Left lung (tissue), 10 donors: ENCODE data around the gene EXOSC5. TPM values are rescaled to one million over a fixed set of nuclear protein-coding genes. Genes with fewer than 3 reads are reported as not detected.
A peak's percentile ranks its signal among the peaks of the same experiment; 100 is the strongest.

Source experiments
- ATAC-seq: fragments of 200-7000 bp; cut with Tn5 transposase; one replicate; pipeline ENCODE4 v1.9.1; 2020; ENCODE audit warnings: moderate library complexity
- DNase-seq, 4 donors: peaks; one replicate each; pipeline ENCODE4 v3.0.0-alpha.2; 2013 to 2020
- H3K27ac ChIP-seq, 2 donors: fragments of 200-600 bp; sonication (generic) in 1 of 2; one replicate each; pipeline versions ENCODE4 v1.5.0 to v1.8.0; 2020 to 2021
- H3K27me3 ChIP-seq, 2 donors: fragments of 200-600 bp; sonication (generic) in 1 of 2; one replicate each; pipeline versions ENCODE4 v1.5.0 to v1.8.0; 2020 to 2021
- H3K36me3 ChIP-seq, 2 donors: fragments of 200-600 bp; sonication (generic) in 1 of 2; one replicate each; pipeline versions ENCODE4 v1.5.0 to v1.8.0; 2020 to 2021
- H3K4me1 ChIP-seq, 2 donors: fragments of 200-600 bp; one replicate each; pipeline ENCODE4 v1.8.0; 2021
- H3K4me3 ChIP-seq, 2 donors: fragments of 200-600 bp; sonication (generic) in 1 of 2; one replicate each; pipeline versions ENCODE4 v1.5.0 to v1.8.0; 2020 to 2021; ENCODE audit warnings: mild to moderate bottlenecking in 1 of 2
- H3K9me3 ChIP-seq, 2 donors: fragments of 200-600 bp; sonication (generic) in 1 of 2; one replicate each; pipeline versions ENCODE4 v1.5.0 to v1.8.0; 2020 to 2021
- intact Hi-C, 2 donors: fragments of 100-400 bp; cut with DNase I; formaldehyde crosslinking; loops; one replicate each; pipeline versions ENCODE4 v1.11.2 to v1.14.2; 2022
- polyA plus RNA-seq, 6 donors: library from polyadenylated mRNA; unstranded; fragments of 120-200 nt; gene quantifications; one replicate each; pipeline ENCODE4 v1.2.1, GENCODE V29; 2013; ENCODE audit not compliant: insufficient read length in 6 of 6
- total RNA-seq, 2 donors: library from RNA; stranded (reverse); fragmentation: NEBNext Ultra II Directional; extraction: Animal tissue kit (Norgen Biotek cat#: 25700); gene quantifications; one replicate each; pipeline ENCODE4 v1.2.1, GENCODE V29; 2021
- TF ChIP-seq, protein P1 (sequence below), 2 donors: fragments of 200-600 bp; sonication (generic) in 1 of 2; IDR thresholded peaks; one replicate each; pipeline versions ENCODE4 v1.5.0 to v1.8.0; 2021; ENCODE audit warnings: antibody characterized with exemption in 2 of 2
- donor health status: DM: no; HTN: yes; CAD: no.
- donor health status: DM: no; HTN: no; CAD: no.

Gene EXOSC5
- total and polyA plus RNA-seq, 8 donors: 10.3 to 19.5 (median 15.2) TPM

DNA sequence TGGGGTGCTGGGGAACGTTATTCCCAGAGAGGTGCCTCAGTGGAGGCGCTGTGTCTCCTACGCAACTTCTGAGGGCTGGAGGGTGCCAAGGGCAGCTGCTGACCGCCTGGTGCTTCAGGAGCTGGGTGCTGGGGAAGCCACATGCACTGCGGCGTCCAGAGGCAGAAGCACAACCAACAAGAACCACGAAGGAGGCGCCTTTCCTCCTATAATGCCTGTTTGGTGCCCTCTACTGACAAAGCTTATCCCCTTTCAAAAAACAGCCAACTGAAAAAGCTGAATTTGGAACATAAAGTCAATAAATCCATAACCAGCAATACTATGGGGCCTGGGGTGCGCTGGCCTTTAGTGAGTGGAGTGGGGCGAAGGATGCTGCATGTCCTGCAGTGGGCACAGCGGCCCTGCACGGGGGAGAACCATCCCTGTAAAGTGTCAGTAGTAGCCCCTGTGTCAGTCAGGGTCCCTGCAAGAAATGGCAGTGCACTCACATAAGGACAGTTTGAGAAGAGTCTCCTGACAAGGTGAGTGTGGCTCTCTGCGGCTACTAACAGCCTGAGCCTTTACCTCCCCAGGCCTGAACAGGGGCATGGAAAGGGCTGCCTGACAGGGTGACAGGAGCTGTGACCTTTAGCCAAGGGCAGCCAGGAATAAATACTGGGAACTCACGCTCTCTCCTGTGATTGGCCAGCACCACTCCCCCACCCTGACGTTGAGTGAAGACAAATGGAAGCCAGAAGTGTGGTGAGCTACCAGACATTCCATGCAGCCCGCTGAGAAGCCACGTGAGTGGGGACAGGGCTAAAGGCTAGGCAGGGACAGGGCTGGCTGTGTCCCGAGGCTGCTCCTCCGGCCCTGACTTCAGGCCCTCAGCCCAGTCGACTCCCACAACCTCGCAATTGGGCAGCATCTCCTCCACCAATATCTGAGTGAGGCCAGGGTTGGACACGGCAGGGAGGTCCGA, 34.5 kb upstream of the EXOSC5 start:
- peak overlapping the region in 1 of 2 donors; percentile 34 for H3K27ac ChIP-seq
- no peak overlapping the region for H3K4me3 ChIP-seq
- no peaks in the 10 kb centered on the region for H3K9me3 ChIP-seq
- peaks cover 0 to 51% of the 10 kb centered on the region in 2 donors for H3K36me3 ChIP-seq
- TF ChIP-seq, protein P1, sequence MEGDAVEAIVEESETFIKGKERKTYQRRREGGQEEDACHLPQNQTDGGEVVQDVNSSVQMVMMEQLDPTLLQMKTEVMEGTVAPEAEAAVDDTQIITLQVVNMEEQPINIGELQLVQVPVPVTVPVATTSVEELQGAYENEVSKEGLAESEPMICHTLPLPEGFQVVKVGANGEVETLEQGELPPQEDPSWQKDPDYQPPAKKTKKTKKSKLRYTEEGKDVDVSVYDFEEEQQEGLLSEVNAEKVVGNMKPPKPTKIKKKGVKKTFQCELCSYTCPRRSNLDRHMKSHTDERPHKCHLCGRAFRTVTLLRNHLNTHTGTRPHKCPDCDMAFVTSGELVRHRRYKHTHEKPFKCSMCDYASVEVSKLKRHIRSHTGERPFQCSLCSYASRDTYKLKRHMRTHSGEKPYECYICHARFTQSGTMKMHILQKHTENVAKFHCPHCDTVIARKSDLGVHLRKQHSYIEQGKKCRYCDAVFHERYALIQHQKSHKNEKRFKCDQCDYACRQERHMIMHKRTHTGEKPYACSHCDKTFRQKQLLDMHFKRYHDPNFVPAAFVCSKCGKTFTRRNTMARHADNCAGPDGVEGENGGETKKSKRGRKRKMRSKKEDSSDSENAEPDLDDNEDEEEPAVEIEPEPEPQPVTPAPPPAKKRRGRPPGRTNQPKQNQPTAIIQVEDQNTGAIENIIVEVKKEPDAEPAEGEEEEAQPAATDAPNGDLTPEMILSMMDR (IDR thresholded peaks at IDR 0.05): peak in 1 of 2 donors; percentile 25
- ATAC-seq (no peak), DNase-seq (peak in 1 of 4 donors; percentile 67)
- peaks cover 10 to 37% of the 10 kb centered on the region in 2 donors for H3K4me1 ChIP-seq
- H3K27me3 ChIP-seq: no peaks in the 10 kb centered on the region
- intact Hi-C loops: no loop called here

DNA sequence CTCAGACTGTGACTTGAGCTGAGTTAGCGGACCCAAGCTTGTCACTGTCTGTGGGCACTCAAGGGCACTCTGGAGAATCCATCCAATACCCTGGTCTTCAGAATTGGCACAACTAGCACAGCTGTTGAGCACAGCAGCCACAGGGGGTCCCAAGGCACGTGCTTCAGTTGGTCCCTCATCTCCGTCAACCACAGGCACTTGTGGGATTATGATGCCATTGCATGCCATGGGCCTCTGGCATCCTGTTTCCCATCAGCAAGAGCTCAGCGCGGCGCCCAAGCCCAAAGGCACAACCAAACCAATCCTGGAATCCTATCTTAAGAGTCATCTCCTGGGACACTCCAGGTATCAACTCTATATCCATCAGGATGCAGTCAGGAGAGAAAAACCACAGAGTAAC, 33.8 kb upstream of the EXOSC5 start:
- ATAC-seq: no peak
- TF ChIP-seq, protein P1 (IDR thresholded peaks at IDR 0.05): no peak

GRCh38 chr19:41428481-41428859, 31.3 kb upstream of the EXOSC5 start:
- H3K27ac ChIP-seq: peak overlapping the region; percentile 75 to 90
- no peaks in the 10 kb centered on the region for H3K27me3 ChIP-seq
- no peak for ATAC-seq
- H3K4me1 ChIP-seq: peaks cover 14 to 64% of the 10 kb centered on the region in 2 donors
- TF ChIP-seq, protein P1 (IDR thresholded peaks at IDR 0.05): no peak
- peak overlapping the region; percentile 49 to 71 for H3K4me3 ChIP-seq
- peaks cover 0 to 60% of the 10 kb centered on the region in 2 donors for H3K36me3 ChIP-seq
- no peaks in the 10 kb centered on the region for H3K9me3 ChIP-seq
- no peak for DNase-seq
- intact Hi-C loops: no loop called here

More for the DNA sequence above, 33.8 kb upstream of the EXOSC5 start:
- peak overlapping the region in 1 of 2 donors; percentile 34 for H3K27ac ChIP-seq
- H3K9me3 ChIP-seq: no peaks in the 10 kb centered on the region
- H3K27me3 ChIP-seq: no peaks in the 10 kb centered on the region
- H3K36me3 ChIP-seq: peaks cover 0 to 47% of the 10 kb centered on the region in 2 donors
- intact Hi-C loops: no loop called here
- peak in 1 of 4 donors; percentile 28 for DNase-seq
- H3K4me3 ChIP-seq: no peak overlapping the region
- peaks cover 10 to 45% of the 10 kb centered on the region in 2 donors for H3K4me1 ChIP-seq

DNA sequence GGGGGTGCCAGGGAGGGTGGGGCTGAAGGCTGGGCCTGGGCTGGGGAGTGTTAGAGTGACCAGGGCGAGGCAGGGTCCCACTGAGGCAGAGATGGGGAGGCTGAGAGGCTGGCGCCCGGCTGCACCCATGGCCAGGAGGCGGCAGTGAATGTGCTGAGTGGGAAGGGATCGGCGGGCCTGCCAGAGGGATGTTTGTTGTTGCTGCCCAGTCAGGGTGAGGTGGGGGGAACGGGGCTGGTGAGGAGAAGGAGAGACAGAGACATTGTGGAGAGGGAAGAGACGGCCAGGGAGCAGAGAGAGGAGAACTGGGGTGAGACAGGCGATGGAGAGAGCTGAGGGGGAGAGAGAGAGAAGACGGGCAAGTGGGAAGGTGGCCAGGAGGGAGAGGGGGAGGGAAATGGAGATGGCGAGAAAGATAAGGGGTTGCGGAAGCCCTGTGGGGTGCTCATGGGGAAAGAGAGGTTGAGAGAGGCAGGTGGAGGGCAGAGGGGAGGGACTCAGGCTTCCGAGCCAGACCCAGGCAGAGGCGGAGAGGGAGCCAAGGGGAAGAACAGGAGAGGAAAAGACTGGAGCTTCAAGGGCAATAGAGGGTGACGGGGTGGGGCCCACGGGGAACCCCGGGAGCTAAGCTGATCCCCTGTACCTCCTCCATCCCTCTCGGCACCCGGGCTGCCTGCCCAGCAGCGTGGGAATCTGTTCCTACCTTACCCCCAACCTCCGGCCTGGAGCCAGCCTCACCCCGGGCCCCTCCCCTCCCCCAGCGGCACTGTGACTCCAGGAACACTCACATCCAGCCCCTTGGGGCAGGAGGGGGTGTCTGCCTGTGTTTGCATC, 30.7 kb upstream of the EXOSC5 start:
- peak overlapping the region; percentile 75 to 90 for H3K27ac ChIP-seq
- peak; percentile 50 for ATAC-seq
- H3K36me3 ChIP-seq: peaks cover 0 to 60% of the 10 kb centered on the region in 2 donors
- TF ChIP-seq, protein P1 (IDR thresholded peaks at IDR 0.05): no peak
- no peaks in the 10 kb centered on the region for H3K9me3 ChIP-seq
- H3K4me1 ChIP-seq: peaks cover 14 to 70% of the 10 kb centered on the region in 2 donors
- H3K4me3 ChIP-seq: peak overlapping the region; percentile 49 to 71
- DNase-seq: peak; percentile 29 to 85 (median 54)
- H3K27me3 ChIP-seq: no peaks in the 10 kb centered on the region
- intact Hi-C loops: no loop called here
